H9 (cell line): ENCODE data around the gene KDSR. TPM values are rescaled to one million over a fixed set of nuclear protein-coding genes. Genes with fewer than 3 reads are reported as not detected.

ENCODE experiments used
- DNase-seq: peaks from one replicate; pipeline ENCODE4 v3.0.0-alpha.2; 2017
- H2AFZ ChIP-seq: one replicate; pipeline ENCODE4 v1.6.1; 2013; ENCODE audit warnings: mild to moderate bottlenecking, low read length, control low read depth, moderate library complexity
- H2AK5ac ChIP-seq: 2 replicates; pipeline ENCODE4 v1.6.1; 2013; ENCODE audit warnings: low read length, control low read depth, mixed read lengths; ENCODE audit not compliant: insufficient read length
- H2BK120ac ChIP-seq: one replicate; pipeline ENCODE4 v1.6.1; 2013; ENCODE audit warnings: low read depth, mild to moderate bottlenecking, low read length, control low read depth, inconsistent platforms; ENCODE audit not compliant: poor library complexity, severe bottlenecking
- H2BK12ac ChIP-seq: 2 replicates; pipeline ENCODE4 v1.6.1; 2013; ENCODE audit warnings: low read length, control low read depth, mixed read lengths, low read depth; ENCODE audit not compliant: insufficient read length
- H2BK15ac ChIP-seq: 2 replicates; pipeline ENCODE4 v1.6.1; 2013; ENCODE audit warnings: low read depth, low read length, control low read depth
- H2BK20ac ChIP-seq: one replicate; pipeline ENCODE4 v1.6.1; 2013; ENCODE audit warnings: low read depth, mild to moderate bottlenecking, low read length, control low read depth, inconsistent platforms; ENCODE audit not compliant: poor library complexity, severe bottlenecking
- H2BK5ac ChIP-seq: 2 replicates; pipeline ENCODE4 v1.6.1; 2013; ENCODE audit warnings: low read length, control low read depth, mixed read lengths; ENCODE audit not compliant: insufficient read length
- H3K14ac ChIP-seq: 2 replicates; pipeline ENCODE4 v1.6.1; 2013; ENCODE audit warnings: low read length, control low read depth; ENCODE audit not compliant: insufficient read depth
- H3K18ac ChIP-seq: 2 replicates; pipeline ENCODE4 v1.6.1; 2013; ENCODE audit warnings: low read depth, mild to moderate bottlenecking, mixed read lengths, low read length, control low read depth; ENCODE audit not compliant: insufficient read length
- H3K23ac ChIP-seq: 2 replicates; pipeline ENCODE4 v1.6.1; 2013; ENCODE audit warnings: low read length, control low read depth, mixed read lengths, low read depth; ENCODE audit not compliant: insufficient read length
- H3K23me2 ChIP-seq: 2 replicates; pipeline ENCODE4 v1.6.1; 2013; ENCODE audit warnings: low read depth, mild to moderate bottlenecking, mixed read lengths, low read length, control low read depth; ENCODE audit not compliant: insufficient read length, poor library complexity, severe bottlenecking
- H3K27ac ChIP-seq: 2 replicates; pipeline ENCODE4 v1.5.1; 2013; ENCODE audit warnings: low read length, control low read depth, mixed read lengths, low read depth; ENCODE audit not compliant: insufficient read length
- H3K27me3 ChIP-seq: 2 replicates; pipeline ENCODE4 v1.6.1; 2013; ENCODE audit warnings: low read length, control low read depth, inconsistent platforms; ENCODE audit not compliant: insufficient read depth
- H3K4ac ChIP-seq: 2 replicates; pipeline ENCODE4 v1.6.1; 2013; ENCODE audit warnings: low read depth, mild to moderate bottlenecking, control low read depth, inconsistent platforms, low read length, moderate library complexity
- H3K4me1 ChIP-seq: 2 replicates; pipeline ENCODE4 v1.6.1; 2013; ENCODE audit warnings: low read length, control low read depth, inconsistent platforms; ENCODE audit not compliant: insufficient read depth
- H3K4me2 ChIP-seq: 2 replicates; pipeline ENCODE4 v1.6.1; 2013; ENCODE audit warnings: low read length, control low read depth, mixed read lengths; ENCODE audit not compliant: insufficient read length, insufficient read depth
- H3K56ac ChIP-seq: 2 replicates; pipeline ENCODE4 v1.6.1; 2013; ENCODE audit warnings: low read depth, mild to moderate bottlenecking, mixed read lengths, low read length, control low read depth; ENCODE audit not compliant: insufficient read length
- H3K79me1 ChIP-seq: 2 replicates; pipeline ENCODE4 v1.6.1; 2013; ENCODE audit warnings: low read depth, mild to moderate bottlenecking, moderate library complexity, low read length, control low read depth, inconsistent platforms; ENCODE audit not compliant: insufficient read depth, poor library complexity, severe bottlenecking
- H3K79me2 ChIP-seq: 2 replicates; pipeline ENCODE4 v1.6.1; 2013; ENCODE audit warnings: low read length, control low read depth, inconsistent platforms; ENCODE audit not compliant: insufficient read depth
- H3K9ac ChIP-seq: 2 replicates; pipeline ENCODE4 v1.6.1; 2013; ENCODE audit warnings: low read length, control low read depth, mixed read lengths; ENCODE audit not compliant: insufficient read length; ENCODE audit errors: extremely low read depth
- H3K9me3 ChIP-seq: one replicate; pipeline ENCODE4 v1.6.1; 2013; ENCODE audit warnings: low read depth, low read length, inconsistent platforms; ENCODE audit not compliant: control insufficient read depth
- H3T11ph ChIP-seq: one replicate; pipeline ENCODE4 v1.6.1; 2013; ENCODE audit warnings: mild to moderate bottlenecking, low read length, control low read depth, inconsistent platforms
- H4K20me1 ChIP-seq: one replicate; pipeline ENCODE4 v1.6.1; 2013; ENCODE audit not compliant: control insufficient read depth, insufficient read length, insufficient read depth
- H4K5ac ChIP-seq: 2 replicates; pipeline ENCODE4 v1.6.1; 2013; ENCODE audit warnings: low read depth, mild to moderate bottlenecking, mixed read lengths, low read length, control low read depth; ENCODE audit not compliant: insufficient read length
- H4K8ac ChIP-seq: replicated peaks from 2 replicates; pipeline ENCODE4 v1.6.1; 2013; ENCODE audit warnings: low read length, control low read depth, mixed read lengths, low read depth; ENCODE audit not compliant: insufficient read length
- H4K91ac ChIP-seq: 2 replicates; pipeline ENCODE4 v1.6.1; 2013; ENCODE audit warnings: low read depth, mild to moderate bottlenecking, moderate library complexity, mixed read lengths, low read length, control low read depth; ENCODE audit not compliant: insufficient read length
- H3K27ac Mint-ChIP-seq, 3 experiments: 2 replicates in 2 of 3; 3 replicates in 1 of 3; pipeline ENCODE4 v1.8.0; 2020 to 2021; ENCODE audit warnings: mixed read lengths in 3 of 3, mild to moderate bottlenecking in 1 of 3, moderate library complexity in 1 of 3
- H3K27me3 Mint-ChIP-seq: 2 replicates; pipeline ENCODE4 v1.8.0; 2021; ENCODE audit warnings: low read depth, mild to moderate bottlenecking, moderate library complexity, mixed read lengths
- H3K36me3 Mint-ChIP-seq, 3 experiments: 2 replicates in 2 of 3; 3 replicates in 1 of 3; pipeline ENCODE4 v1.8.0; 2020 to 2021; ENCODE audit warnings: low read depth in 3 of 3, mixed read lengths in 3 of 3; ENCODE audit not compliant: insufficient read depth in 1 of 3
- H3K4me1 Mint-ChIP-seq, 2 experiments: 2 replicates each; pipeline ENCODE4 v1.8.0; 2020; ENCODE audit warnings: mixed read lengths in 2 of 2
- H3K4me3 Mint-ChIP-seq, 2 experiments: 2 replicates in 1 of 2; 3 replicates in 1 of 2; pipeline ENCODE4 v1.8.0; 2020 to 2021; ENCODE audit warnings: mild to moderate bottlenecking in 2 of 2, mixed read lengths in 2 of 2, moderate library complexity in 1 of 2
- H3K9me3 Mint-ChIP-seq, 2 experiments: 2 replicates in 1 of 2; 3 replicates in 1 of 2; pipeline ENCODE4 v1.8.0; 2020; ENCODE audit warnings: mild to moderate bottlenecking in 2 of 2, mixed read lengths in 2 of 2, moderate library complexity in 1 of 2
- WGBS: extraction: QIAGEN DNeasy Blood & Tissue Kit; methylation state at CpG from one replicate; pipeline ENCODE4 v1.1.7; 2013; ENCODE audit warnings: missing lambda C conversion rate, low lambda C conversion rate, mixed read lengths; ENCODE audit not compliant: insufficient read length; ENCODE audit errors: extremely low coverage; 5-methylcytosine and 5-hydroxymethylcytosine counted together
- total RNA-seq: library from RNA; stranded (reverse); gene quantifications from 2 replicates; pipeline ENCODE4 v1.2.1, GENCODE V29; 2021
- TF ChIP-seq, protein P1 (sequence below): fragments of 200-600 bp; sonication (generic); conservative IDR thresholded peaks from 3 replicates; pipeline ENCODE4 v1.8.0; 2021; ENCODE audit warnings: antibody characterized with exemption, mild to moderate bottlenecking

Gene KDSR
- total RNA-seq, 1 experiment from 2014 or later, result 58.5 TPM

DNA sequence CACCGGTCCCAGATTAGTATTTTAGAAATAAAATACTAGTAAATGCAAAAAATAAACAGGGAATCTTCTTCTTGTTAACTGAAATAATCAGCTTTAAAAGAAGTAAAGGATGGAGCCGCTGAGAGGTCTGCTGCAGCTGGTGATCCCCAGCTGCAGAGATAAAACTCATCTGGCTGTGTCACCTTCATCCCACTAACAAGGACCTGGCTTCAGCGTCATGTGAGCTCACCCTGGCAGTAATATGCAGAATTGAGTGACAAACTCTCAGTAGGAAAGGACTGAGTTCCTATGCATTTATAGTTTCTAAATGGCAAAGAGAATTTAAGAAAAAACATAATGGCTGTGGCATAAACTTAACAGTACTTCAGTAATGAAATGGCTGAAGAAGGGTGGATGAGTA lies 27.9 kb upstream of the KDSR start:
- no peak overlapping the region for H3K9ac ChIP-seq
- no peaks in the 10 kb centered on the region for H3K9me3 Mint-ChIP-seq
- no peak overlapping the region for H3K27ac Mint-ChIP-seq
- no CpG with 5 or more reads among the region's 3 CpGs for WGBS
- H3K14ac ChIP-seq, result no peak overlapping the region
- H3K36me3 Mint-ChIP-seq, result peaks cover 8 to 68% (median 43%) of the 10 kb centered on the region in 3 experiments; a peak in 6 of 7 replicates
- H3K4ac ChIP-seq, result no peak overlapping the region
- H3K79me2 ChIP-seq, result no peaks in the 10 kb centered on the region
- no peak for DNase-seq
- no peak overlapping the region for H2BK120ac ChIP-seq
- no peak overlapping the region for H3K4me3 Mint-ChIP-seq
- H3K9me3 ChIP-seq, result no peaks in the 10 kb centered on the region
- H3K23ac ChIP-seq, result no peak overlapping the region
- H2BK5ac ChIP-seq, result no peak overlapping the region
- no peak overlapping the region for H2BK20ac ChIP-seq
- TF ChIP-seq, protein P1, sequence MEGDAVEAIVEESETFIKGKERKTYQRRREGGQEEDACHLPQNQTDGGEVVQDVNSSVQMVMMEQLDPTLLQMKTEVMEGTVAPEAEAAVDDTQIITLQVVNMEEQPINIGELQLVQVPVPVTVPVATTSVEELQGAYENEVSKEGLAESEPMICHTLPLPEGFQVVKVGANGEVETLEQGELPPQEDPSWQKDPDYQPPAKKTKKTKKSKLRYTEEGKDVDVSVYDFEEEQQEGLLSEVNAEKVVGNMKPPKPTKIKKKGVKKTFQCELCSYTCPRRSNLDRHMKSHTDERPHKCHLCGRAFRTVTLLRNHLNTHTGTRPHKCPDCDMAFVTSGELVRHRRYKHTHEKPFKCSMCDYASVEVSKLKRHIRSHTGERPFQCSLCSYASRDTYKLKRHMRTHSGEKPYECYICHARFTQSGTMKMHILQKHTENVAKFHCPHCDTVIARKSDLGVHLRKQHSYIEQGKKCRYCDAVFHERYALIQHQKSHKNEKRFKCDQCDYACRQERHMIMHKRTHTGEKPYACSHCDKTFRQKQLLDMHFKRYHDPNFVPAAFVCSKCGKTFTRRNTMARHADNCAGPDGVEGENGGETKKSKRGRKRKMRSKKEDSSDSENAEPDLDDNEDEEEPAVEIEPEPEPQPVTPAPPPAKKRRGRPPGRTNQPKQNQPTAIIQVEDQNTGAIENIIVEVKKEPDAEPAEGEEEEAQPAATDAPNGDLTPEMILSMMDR, result no peak
- H3K79me1 ChIP-seq, result no peaks in the 10 kb centered on the region
- H3T11ph ChIP-seq, result no peak overlapping the region
- no peak overlapping the region for H2BK12ac ChIP-seq
- H3K4me1 ChIP-seq, result no peaks in the 10 kb centered on the region
- no peak overlapping the region for H4K8ac ChIP-seq
- H2AK5ac ChIP-seq, result no peak overlapping the region
- H3K18ac ChIP-seq, result no peak overlapping the region
- H4K91ac ChIP-seq, result no peak overlapping the region
- H4K20me1 ChIP-seq, result no peaks in the 10 kb centered on the region
- H3K23me2 ChIP-seq, result no peaks in the 10 kb centered on the region
- no peaks in the 10 kb centered on the region for H3K4me1 Mint-ChIP-seq
- no peak overlapping the region for H3K56ac ChIP-seq
- H2BK15ac ChIP-seq, result no peak overlapping the region
- H3K27me3 Mint-ChIP-seq, result no peaks in the 10 kb centered on the region
- H3K27me3 ChIP-seq, result no peaks in the 10 kb centered on the region
- no peak overlapping the region for H2AFZ ChIP-seq
- H3K27ac ChIP-seq, result no peak overlapping the region
- H3K4me2 ChIP-seq, result no peak overlapping the region
- H4K5ac ChIP-seq, result no peak overlapping the region
